CD14-positive monocyte (primary cell): ENCODE results near the gene TRIM9. TPM values are rescaled to one million over a fixed set of nuclear protein-coding genes. Genes with fewer than 3 reads are reported as not detected.
A peak's percentile ranks its signal among the peaks of the same experiment; 100 is the strongest.

ENCODE experiments used
- DNase-seq, 3 donors: peaks; one replicate each; pipeline ENCODE4 v3.0.0-alpha.2; 2011 to 2022
- H2AFZ ChIP-seq: 2 replicates; pipeline ENCODE4 v1.6.0; 2012; ENCODE audit warnings: mild to moderate bottlenecking, low read depth, low read length, inconsistent platforms; ENCODE audit not compliant: insufficient read depth, poor library complexity, severe bottlenecking
- H3K27ac ChIP-seq, 2 donors: 1 replicate in 1 of 2; 2 replicates in 1 of 2; pipeline ENCODE4 v1.5.1; 2012 to 2013; ENCODE audit warnings: low read length in 2 of 2, control low read depth in 1 of 2, inconsistent platforms in 1 of 2, low read depth in 1 of 2, mild to moderate bottlenecking in 1 of 2
- H3K27me3 ChIP-seq, 2 donors: one replicate each; pipeline versions ENCODE4 v1.6.0 to v1.6.1; 2011 to 2013; ENCODE audit warnings: low read length in 2 of 2; ENCODE audit not compliant: control insufficient read depth in 2 of 2, insufficient read depth in 2 of 2
- H3K36me3 ChIP-seq, 2 donors: replicated peaks in 1 of 2; 1 replicate in 1 of 2; 2 replicates in 1 of 2; pipeline versions ENCODE4 v1.5.1 to v1.6.1; 2012 to 2013; ENCODE audit warnings: low read length in 2 of 2, control low read depth in 1 of 2, inconsistent platforms in 1 of 2, mild to moderate bottlenecking in 1 of 2; ENCODE audit not compliant: insufficient read depth in 2 of 2, control insufficient read depth in 1 of 2
- H3K4me1 ChIP-seq, 2 donors: 1 replicate in 1 of 2; 2 replicates in 1 of 2; pipeline versions ENCODE4 v1.5.1 to v1.6.1; 2012 to 2013; ENCODE audit warnings: low read length in 2 of 2, control low read depth in 1 of 2, inconsistent platforms in 1 of 2, mild to moderate bottlenecking in 1 of 2, moderate library complexity in 1 of 2; ENCODE audit not compliant: insufficient read depth in 2 of 2, control insufficient read depth in 1 of 2
- H3K4me2 ChIP-seq: replicated peaks from 2 replicates; pipeline ENCODE3; 2012; ENCODE audit warnings: low read length, moderate library complexity, mild to moderate bottlenecking; ENCODE audit not compliant: poor library complexity, severe bottlenecking; ENCODE audit errors: extremely low read depth
- H3K4me3 ChIP-seq, 3 experiments: fragments of 200-600 bp in 1 of 3; sonication (generic) in 1 of 3; replicated peaks in 1 of 3; 1 replicate in 2 of 3; 2 replicates in 1 of 3; pipeline ENCODE4 v1.5.1; 2011 to 2013; ENCODE audit warnings: low read length in 3 of 3, mild to moderate bottlenecking in 3 of 3, control low read depth in 2 of 3, low read depth in 2 of 3, inconsistent platforms in 1 of 3, moderate library complexity in 1 of 3
- H3K79me2 ChIP-seq: 2 replicates; pipeline ENCODE4 v1.6.0; 2012; ENCODE audit warnings: mild to moderate bottlenecking, control low read depth, inconsistent platforms, low read length, moderate library complexity; ENCODE audit not compliant: insufficient read depth
- H3K9ac ChIP-seq: 2 replicates; pipeline ENCODE4 v1.6.0; 2017; ENCODE audit warnings: low read length, mild to moderate bottlenecking; ENCODE audit not compliant: insufficient read depth, poor library complexity, severe bottlenecking
- H3K9me3 ChIP-seq, 2 donors: replicated peaks in 1 of 2; 1 replicate in 1 of 2; 2 replicates in 1 of 2; pipeline versions ENCODE4 v1.5.1 to v1.6.1; 2012 to 2013; ENCODE audit warnings: low read length in 2 of 2, control low read depth in 1 of 2; ENCODE audit not compliant: control insufficient read depth in 1 of 2, insufficient read depth in 1 of 2
- H4K20me1 ChIP-seq: 2 replicates; pipeline ENCODE4 v1.6.0; 2012; ENCODE audit warnings: mild to moderate bottlenecking, low read length, control low read depth, moderate library complexity; ENCODE audit not compliant: insufficient read depth
- H3K27ac Mint-ChIP-seq, 7 donors: one replicate each; pipeline ENCODE4 v1.8.0; 2020; ENCODE audit warnings: mild to moderate bottlenecking in 7 of 7, mixed read lengths in 7 of 7, moderate library complexity in 6 of 7, inconsistent platforms in 2 of 7
- H3K27me3 Mint-ChIP-seq, 3 donors: one replicate each; pipeline ENCODE4 v1.8.0; 2021 to 2022; ENCODE audit warnings: low read depth in 3 of 3, mild to moderate bottlenecking in 3 of 3, mixed read lengths in 3 of 3, moderate library complexity in 3 of 3, inconsistent platforms in 1 of 3
- H3K36me3 Mint-ChIP-seq, 2 donors: one replicate each; pipeline ENCODE4 v1.8.0; 2020; ENCODE audit warnings: mixed read lengths in 2 of 2, inconsistent platforms in 1 of 2, mild to moderate bottlenecking in 1 of 2
- H3K4me1 Mint-ChIP-seq: one replicate; pipeline ENCODE4 v1.8.0; 2020; ENCODE audit warnings: mild to moderate bottlenecking, mixed read lengths
- H3K4me3 Mint-ChIP-seq, 2 donors: one replicate each; pipeline ENCODE4 v1.8.0; 2020; ENCODE audit warnings: mild to moderate bottlenecking in 2 of 2, mixed read lengths in 2 of 2, moderate library complexity in 1 of 2
- H3K9me3 Mint-ChIP-seq, 7 donors: one replicate each; pipeline ENCODE4 v1.8.0; 2020 to 2022; ENCODE audit warnings: mixed read lengths in 7 of 7, mild to moderate bottlenecking in 6 of 7, moderate library complexity in 6 of 7, inconsistent platforms in 2 of 7
- CTCF ChIP-seq: fragments of 200-600 bp; IDR thresholded peaks from one replicate; pipeline ENCODE4 v1.8.0; 2022; ENCODE audit warnings: antibody characterized with exemption, mild to moderate bottlenecking
- WGBS: methylation state at CpG from one replicate; pipeline ENCODE4 v1.1.5; 2013; ENCODE audit warnings: missing lambda C conversion rate; ENCODE audit not compliant: insufficient coverage; 5-methylcytosine and 5-hydroxymethylcytosine counted together
- intact Hi-C, 2 donors: fragments of 100-400 bp; cut with micrococcal nuclease; formaldehyde crosslinking; loops; one replicate each; pipeline versions ENCODE4 v1.15.0 to v1.15.1; 2023
- polyA plus RNA-seq, 3 donors: library from polyadenylated mRNA; depleted of rRNA in 1 of 3; unstranded in 2 of 3; stranded (reverse) in 1 of 3; fragments of 300-500 nt in 2 of 3; fragments of >200 nt in 1 of 3; fragmentation: Illumina TruSeq in 2 of 3; gene quantifications; 1 replicate in 2 of 3; 2 replicates in 1 of 3; pipeline ENCODE4 v1.2.3, GENCODE V29; 2012 to 2021

TRIM9 gene
- polyA plus RNA-seq, 3 donors, result 0.01 TPM; not detected in 2

GRCh38 chr14:50932592-50933495 is 162.1 kb downstream of the TRIM9 start:
- H4K20me1 ChIP-seq, result no peaks in the 10 kb centered on the region
- no peaks in the 10 kb centered on the region for H3K27me3 ChIP-seq
- peaks cover 66% of the 10 kb centered on the region in 2 donors for H3K4me1 ChIP-seq
- H3K79me2 ChIP-seq, result peaks cover 61% of the 10 kb centered on the region
- peak overlapping the region; percentile 39 to 75 for H3K27ac ChIP-seq
- no peaks in the 10 kb centered on the region for H3K9me3 ChIP-seq
- no peak overlapping the region for H3K4me3 ChIP-seq
- peaks cover 44 to 59% of the 10 kb centered on the region in 2 donors for H3K36me3 ChIP-seq
- Mint-ChIP-seq H3K36me3 (peaks cover 45 to 69% of the 10 kb centered on the region in 2 donors), H3K4me1 (peaks cover 67% of the 10 kb centered on the region), H3K27ac (peak overlapping the region; percentile 76 to 93 (median 85)), H3K9me3 (no peaks in the 10 kb centered on the region), H3K27me3 (no peaks in the 10 kb centered on the region), H3K4me3 (no peak overlapping the region)
- no peak overlapping the region for H3K9ac ChIP-seq
- no peak for TF ChIP-seq CTCF
- WGBS, result 100% methylated on average over 2 of the region's 4 CpGs
- H3K4me2 ChIP-seq, result no peak overlapping the region
- DNase-seq, result no peak
- intact Hi-C loops, result no loop called here
- H2AFZ ChIP-seq, result peak overlapping the region; percentile 4

GRCh38 chr14:50932156-50932555 is 162.7 kb downstream of the TRIM9 start:
- Histone ChIP-seq H3K36me3 (peaks cover 44 to 59% of the 10 kb centered on the region in 2 donors), H3K4me1 (peaks cover 69% of the 10 kb centered on the region in 2 donors), H2AFZ (peak overlapping the region; percentile 4), H3K27me3 (no peaks in the 10 kb centered on the region), H3K27ac (peak overlapping the region in 1 of 2 donors; percentile 75), H3K9ac (no peak overlapping the region), H3K4me3 (no peak overlapping the region), H3K9me3 (no peaks in the 10 kb centered on the region), H3K79me2 (peaks cover 60% of the 10 kb centered on the region), H4K20me1 (no peaks in the 10 kb centered on the region), H3K4me2 (no peak overlapping the region)
- H3K36me3 Mint-ChIP-seq, result peaks cover 45 to 71% of the 10 kb centered on the region in 2 donors
- TF ChIP-seq CTCF, result no peak
- H3K27me3 Mint-ChIP-seq, result no peaks in the 10 kb centered on the region
- intact Hi-C loops, result no loop called here
- DNase-seq, result peak in 1 of 3 donors; percentile 20
- peak overlapping the region; percentile 70 to 93 (median 82) for H3K27ac Mint-ChIP-seq
- H3K9me3 Mint-ChIP-seq, result no peaks in the 10 kb centered on the region
- no peak overlapping the region for H3K4me3 Mint-ChIP-seq
- H3K4me1 Mint-ChIP-seq, result peaks cover 69% of the 10 kb centered on the region
- no CpG with 5 or more reads among the region's 1 CpG for WGBS
